Body of pancreas (tissue), 4 donors: ENCODE data around the gene DLG2. TPM values are rescaled to one million over a fixed set of nuclear protein-coding genes. Genes with fewer than 3 reads are reported as not detected.

Source experiments
- ATAC-seq: fragments of 150-250 bp; one replicate; pipeline ENCODE4 v1.9.1; 2016
- DNase-seq, 4 donors: peaks; one replicate each; pipeline ENCODE4 v3.0.0-alpha.2; 2019
- H3K27ac ChIP-seq, 4 donors: fragments of 200-600 bp; sonication (generic); 1 replicate in 3 of 4; 2 replicates in 1 of 4; pipeline versions ENCODE4 v1.5.1 to v1.6.1; 2016 to 2019; ENCODE audit warnings: mild to moderate bottlenecking in 1 of 4, mixed read lengths in 1 of 4, moderate library complexity in 1 of 4
- H3K27me3 ChIP-seq, 2 donors: fragments of 200-600 bp; sonication (generic); one replicate each; pipeline ENCODE4 v1.6.0; 2016; ENCODE audit warnings: mild to moderate bottlenecking in 1 of 2
- H3K36me3 ChIP-seq, 2 donors: fragments of 200-600 bp; sonication (generic); replicated peaks in 1 of 2; 2 replicates each; pipeline ENCODE4 v1.5.1; 2016; ENCODE audit warnings: low read depth in 2 of 2; ENCODE audit not compliant: insufficient read depth in 1 of 2
- H3K4me1 ChIP-seq: fragments of 200-600 bp; sonication (generic); one replicate; pipeline ENCODE4 v1.6.0; 2016
- H3K4me3 ChIP-seq, 2 donors: fragments of 200-600 bp; sonication (generic); 1 replicate in 1 of 2; 2 replicates in 1 of 2; pipeline ENCODE4 v1.5.1; 2016 to 2019
- H3K9me3 ChIP-seq, 3 donors: fragments of 200-600 bp; sonication (generic); 1 replicate in 2 of 3; 2 replicates in 1 of 3; pipeline ENCODE4 v1.5.1; 2016
- CTCF ChIP-seq, 7 experiments: fragments of 450-650 bp in 4 of 7; fragments of 200-600 bp in 3 of 7; sonication (generic) in 3 of 7; IDR thresholded peaks; one replicate each; pipeline ENCODE4 v1.5.1; 2016 to 2019; ENCODE audit warnings: antibody characterized with exemption in 7 of 7
- POLR2A ChIP-seq, 3 donors: fragments of 450-650 bp; IDR thresholded peaks; one replicate each; pipeline ENCODE4 v1.6.1; 2016; ENCODE audit warnings: antibody characterized with exemption in 3 of 3, mild to moderate bottlenecking in 2 of 3
- WGBS, 2 donors: methylation state at CpG; one replicate each; pipeline ENCODE4 v1.1.5; 2017; 5-methylcytosine and 5-hydroxymethylcytosine counted together
- intact Hi-C: fragments of 100-400 bp; cut with DNase I; formaldehyde crosslinking; loops from one replicate; pipeline ENCODE4 v1.15.1; 2023
- total RNA-seq, 2 donors: library from RNA; depleted of rRNA; stranded (reverse); fragments of >200 nt; gene quantifications; one replicate each; pipeline ENCODE4 v1.1.0, GENCODE V29; 2016

Gene DLG2
- total RNA-seq, 2 donors from 2014 or later, result 6.0 to 13.2 TPM

GRCh38 chr11:85666687-85667086 lies 39.5 kb upstream of the DLG2 start:
- Histone ChIP-seq H3K27me3 (no peaks in the 10 kb centered on the region), H3K4me3 (no peak overlapping the region), H3K36me3 (no peaks in the 10 kb centered on the region), H3K27ac (peak overlapping the region in 3 of 4 donors; percentile 14 to 98 (median 97)), H3K9me3 (no peaks in the 10 kb centered on the region), H3K4me1 (peaks cover 18% of the 10 kb centered on the region)
- DNase-seq (no peak), ATAC-seq (no peak)
- WGBS, 2 donors, result 32 to 42% methylated on average over 3 of the region's 3 CpGs
- no peak for TF ChIP-seq POLR2A (IDR thresholded peaks at IDR 0.05)
- TF ChIP-seq CTCF (IDR thresholded peaks at IDR 0.05), result no peak
- intact Hi-C loops, result no loop called here

GRCh38 chr11:85665733-85666132 lies 38.6 kb upstream of the DLG2 start:
- Histone ChIP-seq H3K4me1 (peaks cover 27% of the 10 kb centered on the region), H3K9me3 (no peaks in the 10 kb centered on the region), H3K36me3 (no peaks in the 10 kb centered on the region), H3K27ac (peak overlapping the region in 3 of 4 donors; percentile 94 to 98 (median 97)), H3K4me3 (no peak overlapping the region), H3K27me3 (no peaks in the 10 kb centered on the region)
- WGBS, 2 donors, result 32 to 40% methylated on average over 5 of the region's 5 CpGs
- peak; percentile 13 for ATAC-seq
- intact Hi-C loops, result no loop called here
- TF ChIP-seq POLR2A (IDR thresholded peaks at IDR 0.05) (no peak), CTCF (IDR thresholded peaks at IDR 0.05) (no peak)
- peak in 1 of 4 donors; percentile 34 for DNase-seq

- peak; percentile 98 to 99 (median 99) for TF ChIP-seq POLR2A (IDR thresholded peaks at IDR 0.05)
- no peak for TF ChIP-seq CTCF (IDR thresholded peaks at IDR 0.05)
Measured at GRCh38 chr11:85664615-85665481, 37.7 kb upstream of the DLG2 start, which contains the start of gene CREBZF. TSS of gene CREBZF (minus strand) at chr11:85665129. CDS start at chr11:85664875, 254 bp downstream.

GRCh38 chr11:85663753-85664614 lies 36.8 kb upstream of the DLG2 start:
- 0% methylated on average over 45 to 73 of the region's 73 CpGs for WGBS, 2 donors
- Histone ChIP-seq H3K27ac (peak overlapping the region; percentile 91 to 98 (median 96)), H3K4me1 (peaks cover 44% of the 10 kb centered on the region), H3K27me3 (no peaks in the 10 kb centered on the region), H3K9me3 (no peaks in the 10 kb centered on the region), H3K36me3 (no peaks in the 10 kb centered on the region), H3K4me3 (peak overlapping the region; percentile 69 to 80)
- ATAC-seq, result peak; percentile 73
- peak; percentile 83 to 87 (median 86) for DNase-seq
- TF ChIP-seq POLR2A (IDR thresholded peaks at IDR 0.05), result no peak
- TF ChIP-seq CTCF (IDR thresholded peaks at IDR 0.05), result peak; percentile 49 to 84 (median 72)
- intact Hi-C loops, result no loop called here

More at GRCh38 chr11:85664615-85665481, 37.7 kb upstream of the DLG2 start, which contains the start of gene CREBZF:
- Histone ChIP-seq H3K4me1 (peaks cover 36% of the 10 kb centered on the region), H3K4me3 (peak within 1 kb of the TSS; percentile 69 to 80), H3K27me3 (no peaks in the 10 kb centered on the region), H3K9me3 (no peaks in the 10 kb centered on the region), H3K27ac (peak within 1 kb of the TSS; percentile 91 to 98 (median 96)), H3K36me3 (no peaks in the 10 kb centered on the region)
- WGBS, 2 donors, result 0 to 1% methylated on average over 12 to 60 of the region's 67 CpGs
- ATAC-seq (peak; percentile 93), DNase-seq (peak; percentile 95)
- intact Hi-C loops, result no loop called here
